Memory B cell (primary cell): Measurements from ENCODE around the gene RASA2.

Source experiments
- ATAC-seq: fragments of 150-1000 bp; cut with Tn5 transposase; 2 replicates; pipeline ENCODE4 v1.10.0; 2021; ENCODE audit warnings: low read depth, mild to moderate bottlenecking, moderate library complexity
- DNase-seq, 2 donors: peaks; one replicate each; pipeline ENCODE4 v3.0.0; 2022; ENCODE audit warnings: low spot score in 2 of 2
- H3K27ac Mint-ChIP-seq: one replicate; pipeline ENCODE4 v1.8.0; 2022; ENCODE audit warnings: mild to moderate bottlenecking, moderate library complexity, mixed read lengths
- H3K27me3 Mint-ChIP-seq: one replicate; pipeline ENCODE4 v1.8.0; 2022; ENCODE audit warnings: mixed read lengths
- H3K36me3 Mint-ChIP-seq: one replicate; pipeline ENCODE4 v1.8.0; 2022; ENCODE audit warnings: mild to moderate bottlenecking, mixed read lengths
- H3K4me1 Mint-ChIP-seq: one replicate; pipeline ENCODE4 v1.8.0; 2022; ENCODE audit warnings: mixed read lengths
- H3K4me3 Mint-ChIP-seq: one replicate; pipeline ENCODE4 v1.8.0; 2022; ENCODE audit warnings: mild to moderate bottlenecking, moderate library complexity, mixed read lengths
- H3K9me3 Mint-ChIP-seq: one replicate; pipeline ENCODE4 v1.8.0; 2022; ENCODE audit warnings: mixed read lengths

RASA2 gene

GRCh38 chr3:141578202-141578973 lies 91.6 kb downstream of the RASA2 start:
- DNase-seq (no peak), ATAC-seq (no peak)
- peaks cover 14% of the 10 kb centered on the region for H3K36me3 Mint-ChIP-seq
- H3K4me3 Mint-ChIP-seq = no peak overlapping the region
- no peaks in the 10 kb centered on the region for H3K9me3 Mint-ChIP-seq
- no peaks in the 10 kb centered on the region for H3K27me3 Mint-ChIP-seq
- H3K4me1 Mint-ChIP-seq = peaks cover 4% of the 10 kb centered on the region
- no peak overlapping the region for H3K27ac Mint-ChIP-seq

GRCh38 chr3:141594357-141594756 lies 107.5 kb downstream of the RASA2 start:
- Mint-ChIP-seq H3K27ac (no peak overlapping the region), H3K4me3 (no peak overlapping the region), H3K4me1 (no peaks in the 10 kb centered on the region), H3K27me3 (no peaks in the 10 kb centered on the region), H3K36me3 (peaks cover 55% of the 10 kb centered on the region), H3K9me3 (no peaks in the 10 kb centered on the region)
- ATAC-seq = no peak
- DNase-seq = no peak

- H3K4me3 Mint-ChIP-seq = no peak overlapping the region
- H3K27ac Mint-ChIP-seq = no peak overlapping the region
- H3K27me3 Mint-ChIP-seq = no peaks in the 10 kb centered on the region
- no peak for ATAC-seq
- peaks cover 60% of the 10 kb centered on the region for H3K36me3 Mint-ChIP-seq
- peaks cover 10% of the 10 kb centered on the region for H3K9me3 Mint-ChIP-seq
- no peak for DNase-seq
- no peaks in the 10 kb centered on the region for H3K4me1 Mint-ChIP-seq
Observed at GRCh38 chr3:141597931-141598330, 111.1 kb downstream of the RASA2 start.

GRCh38 chr3:141600331-141600730 lies 113.5 kb downstream of the RASA2 start:
- DNase-seq (no peak), ATAC-seq (no peak)
- H3K27ac Mint-ChIP-seq = no peak overlapping the region
- no peak overlapping the region for H3K4me3 Mint-ChIP-seq
- peaks cover 10% of the 10 kb centered on the region for H3K9me3 Mint-ChIP-seq
- H3K36me3 Mint-ChIP-seq = peaks cover 42% of the 10 kb centered on the region
- H3K27me3 Mint-ChIP-seq = no peaks in the 10 kb centered on the region
- H3K4me1 Mint-ChIP-seq = no peaks in the 10 kb centered on the region

GRCh38 chr3:141602706-141603105 lies 115.9 kb downstream of the RASA2 start:
- DNase-seq = no peak
- no peak for ATAC-seq
- Mint-ChIP-seq H3K4me3 (no peak overlapping the region), H3K9me3 (peaks cover 10% of the 10 kb centered on the region), H3K27ac (no peak overlapping the region), H3K36me3 (peaks cover 37% of the 10 kb centered on the region), H3K4me1 (no peaks in the 10 kb centered on the region), H3K27me3 (no peaks in the 10 kb centered on the region)

GRCh38 chr3:141603473-141604035 lies 116.7 kb downstream of the RASA2 start:
- no peak for DNase-seq
- no peaks in the 10 kb centered on the region for H3K4me1 Mint-ChIP-seq

GRCh38 chr3:141605883-141606282 lies 119.1 kb downstream of the RASA2 start:
- ATAC-seq (no peak), DNase-seq (no peak)
- Mint-ChIP-seq H3K9me3 (peaks cover 1% of the 10 kb centered on the region), H3K36me3 (peaks cover 33% of the 10 kb centered on the region), H3K27me3 (no peaks in the 10 kb centered on the region), H3K4me1 (no peaks in the 10 kb centered on the region), H3K27ac (peak overlapping the region; percentile 21), H3K4me3 (no peak overlapping the region)

More at GRCh38 chr3:141603473-141604035, 116.7 kb downstream of the RASA2 start:
- peaks cover 42% of the 10 kb centered on the region for H3K36me3 Mint-ChIP-seq
- peaks cover 10% of the 10 kb centered on the region for H3K9me3 Mint-ChIP-seq
- H3K27me3 Mint-ChIP-seq = no peaks in the 10 kb centered on the region
- H3K27ac Mint-ChIP-seq = no peak overlapping the region
- ATAC-seq = no peak
- no peak overlapping the region for H3K4me3 Mint-ChIP-seq

GRCh38 chr3:141608438-141608837 lies 121.6 kb downstream of the RASA2 start:
- ATAC-seq (no peak), DNase-seq (no peak)
- no peak overlapping the region for H3K4me3 Mint-ChIP-seq
- no peaks in the 10 kb centered on the region for H3K9me3 Mint-ChIP-seq
- H3K36me3 Mint-ChIP-seq = peaks cover 35% of the 10 kb centered on the region
- no peaks in the 10 kb centered on the region for H3K27me3 Mint-ChIP-seq
- no peaks in the 10 kb centered on the region for H3K4me1 Mint-ChIP-seq
- no peak overlapping the region for H3K27ac Mint-ChIP-seq

- DNase-seq (no peak), ATAC-seq (no peak)
- Mint-ChIP-seq H3K27me3 (no peaks in the 10 kb centered on the region), H3K9me3 (no peaks in the 10 kb centered on the region), H3K27ac (no peak overlapping the region), H3K4me1 (no peaks in the 10 kb centered on the region), H3K4me3 (no peak overlapping the region), H3K36me3 (peaks cover 32% of the 10 kb centered on the region)
Observed at GRCh38 chr3:141610939-141611338, 124.1 kb downstream of the RASA2 start.

- DNase-seq (no peak), ATAC-seq (no peak)
- H3K36me3 Mint-ChIP-seq = peaks cover 5% of the 10 kb centered on the region
- H3K9me3 Mint-ChIP-seq = no peaks in the 10 kb centered on the region
- no peaks in the 10 kb centered on the region for H3K27me3 Mint-ChIP-seq
- H3K4me1 Mint-ChIP-seq = no peaks in the 10 kb centered on the region
- H3K27ac Mint-ChIP-seq = peak overlapping the region; percentile 46
- H3K4me3 Mint-ChIP-seq = no peak overlapping the region
Observed at GRCh38 chr3:141618103-141618910, 131.5 kb downstream of the RASA2 start.

- ATAC-seq (no peak), DNase-seq (no peak)
- Mint-ChIP-seq H3K4me3 (no peak overlapping the region), H3K4me1 (no peaks in the 10 kb centered on the region), H3K36me3 (peaks cover 5% of the 10 kb centered on the region), H3K9me3 (no peaks in the 10 kb centered on the region), H3K27me3 (no peaks in the 10 kb centered on the region), H3K27ac (no peak overlapping the region)
Observed at GRCh38 chr3:141618938-141619337, 132.1 kb downstream of the RASA2 start.

GRCh38 chr3:141619450-141619849 lies 132.6 kb downstream of the RASA2 start:
- DNase-seq = no peak
- H3K4me1 Mint-ChIP-seq = no peaks in the 10 kb centered on the region
- H3K27ac Mint-ChIP-seq = no peak overlapping the region
- no peaks in the 10 kb centered on the region for H3K9me3 Mint-ChIP-seq
- no peak for ATAC-seq
- no peak overlapping the region for H3K4me3 Mint-ChIP-seq
- peaks cover 3% of the 10 kb centered on the region for H3K36me3 Mint-ChIP-seq
- H3K27me3 Mint-ChIP-seq = no peaks in the 10 kb centered on the region

- Mint-ChIP-seq H3K36me3 (no peaks in the 10 kb centered on the region), H3K27ac (no peak overlapping the region), H3K27me3 (no peaks in the 10 kb centered on the region), H3K9me3 (no peaks in the 10 kb centered on the region), H3K4me3 (no peak overlapping the region), H3K4me1 (no peaks in the 10 kb centered on the region)
- no peak for DNase-seq
- ATAC-seq = no peak
Observed at GRCh38 chr3:141623691-141624090, 136.9 kb downstream of the RASA2 start.

GRCh38 chr3:141625506-141625905 lies 138.7 kb downstream of the RASA2 start:
- Mint-ChIP-seq H3K27ac (no peak overlapping the region), H3K4me3 (no peak overlapping the region), H3K9me3 (no peaks in the 10 kb centered on the region), H3K4me1 (no peaks in the 10 kb centered on the region), H3K36me3 (no peaks in the 10 kb centered on the region), H3K27me3 (no peaks in the 10 kb centered on the region)
- no peak for DNase-seq
- no peak for ATAC-seq
